Stimulated activated CD4-positive, alpha-beta T cell treated with anti-CD3 and anti-CD28 coated beads, Interleukin-15, amount 100 ng/mL, for 24 hours (primary cell): Measurements from ENCODE around the gene SLC13A1.
"Not testable (repeated sequence)": the region's sequence is repeated elsewhere in the genome, so short reads cannot be mapped to it uniquely, and the experiment has no call there.

Experiments used
- DNase-seq: peaks from one replicate; pipeline ENCODE4 v3.0.0-alpha.2; 2020

Gene SLC13A1

DNA sequence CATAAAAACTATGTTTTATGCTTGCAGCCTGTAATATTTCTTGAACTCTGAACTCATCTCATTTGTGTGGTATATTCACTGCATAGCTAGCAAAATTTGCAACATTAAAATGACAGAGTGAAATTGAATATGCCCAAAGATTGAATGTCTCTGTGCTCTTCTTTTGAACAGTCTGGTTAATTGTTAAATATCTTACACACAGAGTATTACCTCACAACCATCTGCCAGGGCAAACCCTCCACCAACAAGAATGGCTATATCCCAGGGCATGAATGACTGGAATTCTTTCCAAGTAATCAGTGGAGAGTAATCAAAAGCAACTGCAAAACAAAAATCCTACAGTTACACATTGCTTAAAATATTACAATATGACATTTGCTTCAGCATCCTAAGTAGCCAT is 76.9 kb downstream of the SLC13A1 start:
- no peak for DNase-seq

DNA sequence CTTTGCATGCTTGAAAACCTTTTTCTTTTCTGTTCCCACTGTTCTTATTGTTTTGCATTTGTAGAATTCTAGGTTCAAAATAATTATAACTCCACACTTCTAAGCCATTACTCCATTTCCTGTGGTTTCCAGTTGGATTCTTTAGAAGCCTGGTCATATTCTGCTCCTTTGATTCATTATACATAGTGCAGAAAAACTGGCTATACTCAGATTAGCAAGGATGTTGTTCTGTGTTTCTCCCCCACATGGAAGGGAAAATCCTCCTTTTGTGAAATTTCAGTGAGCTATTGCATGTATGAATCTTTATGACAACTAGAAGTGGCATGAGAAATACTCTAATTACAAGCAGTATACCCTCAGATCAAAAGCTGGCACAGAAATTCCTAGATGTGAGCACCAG is 79.5 kb downstream of the SLC13A1 start:
- DNase-seq, result no peak

DNA sequence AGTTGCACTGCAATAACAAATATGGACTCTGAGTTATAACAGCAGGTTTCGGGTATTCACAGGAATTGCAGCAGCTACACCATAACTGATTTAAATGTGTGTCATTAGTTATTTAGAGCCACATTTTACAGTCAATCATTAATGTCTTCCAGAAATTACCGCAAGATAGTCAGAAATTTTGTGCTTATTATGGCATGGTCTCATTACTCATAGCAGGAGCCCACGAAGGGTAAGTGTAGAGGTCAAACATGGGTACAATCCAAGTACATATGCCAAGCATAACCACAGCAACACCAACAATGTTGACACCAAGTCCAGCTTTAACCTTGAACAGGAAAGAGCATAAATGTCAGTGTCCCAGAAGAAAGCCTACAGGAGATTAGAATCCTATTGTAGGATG is 84.4 kb downstream of the SLC13A1 start:
- DNase-seq, result no peak

DNA sequence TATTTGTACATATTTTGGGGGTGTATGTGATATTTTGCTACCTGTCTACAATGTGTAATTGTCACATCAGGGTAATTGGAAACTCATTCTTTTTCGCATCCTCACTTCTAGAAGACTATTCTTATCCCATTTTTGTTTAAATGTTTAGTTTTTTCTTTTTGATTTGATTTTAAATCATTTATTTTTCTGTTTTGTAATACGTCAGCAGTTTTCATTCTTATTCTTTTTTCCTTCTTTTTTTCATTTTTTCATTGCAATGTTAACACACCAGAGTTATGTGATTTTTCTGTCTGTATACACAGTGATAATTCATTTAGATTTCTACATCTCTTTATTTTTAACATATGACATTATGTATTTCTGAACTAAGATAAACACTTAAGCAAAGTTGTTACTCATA is 85.5 kb downstream of the SLC13A1 start:
- DNase-seq, result no peak

DNA sequence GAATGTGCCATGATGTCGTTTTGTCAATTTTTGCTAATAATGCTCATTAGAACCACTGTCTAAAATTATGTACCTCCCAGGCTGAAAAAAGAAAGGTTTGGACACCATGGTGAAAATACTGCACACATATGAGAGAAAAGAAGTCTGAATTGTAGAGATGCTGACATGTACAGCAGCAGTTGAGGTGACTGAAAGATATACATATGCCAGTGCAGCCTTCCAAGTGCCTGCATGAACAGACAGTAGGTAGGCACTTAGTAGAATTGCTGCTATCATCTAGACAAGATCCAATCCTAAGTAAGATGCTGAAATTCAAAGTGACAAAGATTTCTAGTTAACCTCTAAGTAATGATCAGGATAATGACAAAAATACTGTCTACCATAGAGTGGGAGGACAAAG is 86.9 kb downstream of the SLC13A1 start:
- no peak for DNase-seq

DNA sequence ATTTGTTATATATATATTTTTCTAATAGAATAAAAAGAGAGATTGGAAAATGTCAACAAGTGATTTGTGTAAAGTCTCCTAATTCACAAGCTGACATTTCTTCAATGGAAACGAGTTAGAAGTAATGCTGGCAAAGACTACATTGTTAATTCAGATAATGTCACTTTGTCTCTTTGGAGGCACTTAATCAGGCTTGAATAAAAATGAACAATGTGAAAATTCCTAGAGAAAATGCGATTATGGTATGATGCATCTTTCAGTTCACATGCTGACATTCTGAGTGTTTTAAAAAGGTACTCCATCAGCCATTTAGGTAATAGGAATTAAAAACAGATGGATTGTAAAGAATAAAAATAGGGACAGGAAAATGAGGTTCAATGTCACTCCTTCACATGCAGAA is 100.1 kb downstream of the SLC13A1 start:
- no peak for DNase-seq

DNA sequence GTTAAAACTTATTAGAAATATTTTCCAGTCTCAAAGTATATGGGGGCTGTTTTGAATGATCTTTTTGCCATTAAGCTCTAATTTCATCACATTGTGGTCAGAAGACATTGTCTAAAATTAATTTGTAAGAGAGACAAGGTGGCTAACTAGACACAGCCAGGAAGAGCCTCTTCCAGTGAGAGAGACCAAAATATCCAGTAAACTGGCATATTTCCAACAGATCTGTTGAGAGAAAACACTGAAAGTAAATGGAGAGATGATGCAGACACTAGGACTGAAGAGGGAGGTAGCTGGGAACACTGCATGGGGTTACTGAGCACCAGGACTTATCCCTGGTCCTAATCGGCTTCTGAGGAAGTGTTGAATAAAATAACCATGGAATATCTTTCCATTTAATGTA is 102.8 kb downstream of the SLC13A1 start:
- no peak for DNase-seq

DNA sequence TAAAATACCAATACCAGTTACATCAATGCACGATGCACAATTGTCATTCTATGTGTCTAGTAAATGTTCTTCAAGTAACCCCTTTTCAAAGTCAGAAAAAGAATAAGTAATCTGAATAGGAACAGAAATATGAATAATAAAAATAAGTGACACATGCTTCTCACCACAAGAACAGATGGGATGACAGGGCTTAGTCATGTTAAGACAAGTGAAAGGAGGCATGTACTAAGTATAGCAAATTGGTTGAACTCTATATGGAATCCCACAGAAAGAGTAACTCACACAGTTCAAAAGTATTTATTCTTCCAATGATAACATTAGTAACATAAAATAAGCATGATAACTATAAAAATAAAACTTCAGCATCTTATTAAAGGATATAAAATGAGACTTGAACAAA is 103.3 kb downstream of the SLC13A1 start:
- DNase-seq, result no peak

DNA sequence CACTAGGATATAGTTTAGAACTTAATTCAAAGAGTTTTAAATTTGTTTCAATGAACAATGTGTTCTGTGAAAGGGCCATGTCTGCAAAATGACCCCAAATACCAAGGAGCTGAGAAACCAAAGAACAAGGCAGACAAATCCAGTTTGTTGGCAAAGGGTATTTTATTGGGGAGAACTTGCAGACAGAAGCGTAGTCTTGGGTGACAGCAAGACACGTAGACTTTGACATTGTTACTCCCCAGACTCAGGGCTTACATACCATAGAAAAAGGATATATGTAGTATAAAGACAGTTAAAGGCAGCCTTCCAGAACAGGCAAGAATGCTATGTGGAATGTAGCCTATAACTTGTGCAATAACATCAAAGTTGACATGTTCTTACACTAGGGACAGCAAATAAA is 109.3 kb downstream of the SLC13A1 start:
- no peak for DNase-seq

DNA sequence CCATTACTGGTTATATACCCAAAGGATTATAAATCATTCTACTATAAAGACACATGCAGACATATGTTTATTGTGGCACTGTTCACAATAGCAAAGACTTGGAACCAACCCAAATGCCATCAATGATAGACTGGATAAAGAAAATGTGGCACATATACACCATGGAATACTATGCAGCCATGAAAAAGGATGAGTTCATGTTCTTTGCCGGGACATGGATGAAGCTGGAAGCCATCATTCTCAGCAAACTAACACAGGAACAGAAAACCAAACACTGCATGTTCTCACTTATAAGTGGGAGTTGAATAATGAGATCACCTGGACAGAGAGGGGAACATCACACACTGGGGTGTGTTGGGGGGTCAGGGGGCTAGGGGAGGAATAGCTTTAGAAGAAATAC is 112.9 kb downstream of the SLC13A1 start:
- DNase-seq, result not testable (repeated sequence)

DNA sequence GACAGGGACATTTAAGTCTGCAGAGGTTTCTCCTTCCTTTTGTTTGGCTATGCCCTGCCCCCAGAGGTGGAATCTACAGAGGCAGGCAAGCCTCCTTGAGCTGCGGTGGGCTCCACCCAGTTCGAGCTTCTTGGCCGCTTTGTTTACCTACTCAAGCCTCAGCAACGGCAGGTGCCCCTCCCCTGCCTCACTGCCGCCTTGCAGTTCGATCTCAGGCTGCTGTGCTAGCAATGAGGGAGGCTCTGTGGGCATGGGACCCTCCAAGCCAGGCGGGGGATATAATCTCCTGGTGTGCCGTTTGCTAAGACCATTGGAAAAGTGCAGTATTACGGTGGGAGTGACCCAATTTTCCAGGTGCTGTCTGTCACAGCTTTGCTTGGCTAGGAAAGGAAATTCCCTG is 114.9 kb downstream of the SLC13A1 start:
- DNase-seq, result not testable (repeated sequence)

DNA sequence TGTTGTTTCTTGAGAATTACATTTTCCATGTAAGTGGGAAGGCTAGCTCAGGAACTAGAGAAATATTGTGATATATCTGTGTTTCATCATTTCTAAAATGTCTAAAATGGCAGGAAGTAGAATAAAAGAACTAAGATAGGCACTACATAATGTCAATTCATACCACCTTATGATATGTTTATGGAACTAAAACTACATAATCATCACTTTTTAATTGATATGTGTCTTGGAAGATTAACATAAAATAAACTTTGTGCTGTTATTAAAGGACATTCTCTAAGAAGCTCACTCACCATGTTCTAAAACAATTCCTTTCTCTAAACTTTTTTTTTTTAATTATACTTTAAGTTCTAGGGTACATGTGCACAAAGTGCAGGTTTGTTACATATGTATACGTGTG is 120.7 kb downstream of the SLC13A1 start:
- DNase-seq, result no peak

DNA sequence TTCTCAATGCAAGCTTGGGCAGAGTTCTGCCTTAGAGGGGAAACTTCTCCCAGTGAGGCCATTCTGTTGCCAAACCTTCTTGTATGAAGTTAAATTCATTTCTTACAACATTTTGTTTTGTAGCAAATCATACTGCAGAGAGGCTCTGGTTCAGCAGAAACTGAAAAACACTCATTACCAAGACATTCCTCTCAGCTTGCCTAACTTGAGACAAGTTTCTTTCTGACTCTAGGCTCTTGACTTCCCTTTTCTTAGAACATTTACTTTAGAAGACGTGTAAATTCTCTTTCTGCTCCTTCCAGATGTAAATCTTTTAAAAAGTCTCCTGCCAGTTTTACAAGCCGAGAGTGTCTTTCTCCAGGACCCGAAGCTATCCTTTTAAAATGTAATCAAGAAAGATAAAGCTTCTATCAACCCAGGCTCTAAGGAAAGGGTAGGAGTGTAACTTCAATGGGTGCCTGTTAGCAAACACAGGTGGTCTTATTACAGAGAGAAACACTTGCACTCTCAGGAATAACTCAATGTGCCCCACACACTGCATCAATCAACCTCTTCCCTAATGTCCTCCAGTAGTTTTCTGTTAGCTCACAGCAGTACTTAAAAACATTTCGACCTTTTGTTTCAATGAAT is 123.8 kb downstream of the SLC13A1 start:
- DNase-seq, result no peak

DNA sequence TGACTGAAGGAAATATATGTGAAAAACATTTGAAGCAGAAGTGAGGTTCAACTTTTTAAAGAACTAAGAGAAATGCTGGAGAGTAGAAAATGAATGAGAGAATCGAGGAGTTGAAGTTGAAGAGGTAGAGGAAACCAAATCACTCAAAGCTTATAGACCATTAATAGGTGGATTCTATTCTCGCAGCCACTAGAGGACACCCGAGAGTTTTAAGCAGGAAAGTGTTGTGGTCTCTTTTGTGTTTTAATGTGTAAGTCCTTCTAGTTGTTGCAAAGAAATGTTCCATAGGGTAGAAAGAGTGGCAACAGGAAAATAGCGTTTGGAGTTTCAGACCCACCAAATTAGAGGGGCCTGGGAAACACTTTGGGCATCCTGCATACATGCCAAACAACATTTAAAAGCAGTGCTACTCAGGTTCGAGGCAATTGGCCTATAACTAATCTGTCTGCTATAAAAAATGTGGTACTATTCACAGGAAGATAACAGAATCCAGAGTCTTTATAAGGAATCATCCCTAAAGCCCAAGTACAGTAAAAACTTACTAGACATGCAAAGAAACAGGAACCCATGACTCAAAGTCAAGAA is 129.0 kb downstream of the SLC13A1 start:
- DNase-seq, result no peak

DNA sequence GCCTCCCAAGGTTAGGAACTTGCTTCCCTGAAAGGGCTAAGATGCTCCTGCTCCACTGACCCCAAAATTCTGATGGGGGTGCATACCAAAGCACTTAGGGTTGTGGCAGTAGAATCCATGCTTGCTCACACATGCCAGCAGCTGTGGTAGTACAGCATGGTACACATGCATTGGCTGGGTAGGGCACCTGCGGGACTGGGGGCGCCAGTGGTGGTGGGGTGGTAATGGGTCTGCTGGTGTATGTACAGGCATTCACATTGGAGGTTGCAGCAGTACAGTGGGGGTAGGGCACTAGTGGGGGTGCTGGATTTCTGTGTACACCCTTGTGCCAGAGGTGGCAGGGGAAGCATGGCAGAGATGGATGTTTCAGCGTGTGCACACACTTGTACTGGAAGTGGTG is 132.0 kb downstream of the SLC13A1 start:
- DNase-seq, result no peak
